ENCODE data around the gene ZSWIM7.
"Not testable (repeated sequence)": the region's sequence is repeated elsewhere in the genome, so short reads cannot be mapped to it uniquely, and the experiment has no call there.

Gene ZSWIM7

GRCh38 chr17:15998031-15998562 lies 1.4 kb downstream of the ZSWIM7 start:
- DNase-seq = no peak

- no peak for DNase-seq
Observed at GRCh38 chr17:15996322-15996721, 3.2 kb downstream of the ZSWIM7 start.

GRCh38 chr17:15981646-15982580 lies 17.6 kb downstream of the ZSWIM7 start:
- DNase-seq = peak; percentile 53

- DNase-seq = no peak
Observed at GRCh38 chr17:15981208-15981607, 18.3 kb downstream of the ZSWIM7 start.

DNA sequence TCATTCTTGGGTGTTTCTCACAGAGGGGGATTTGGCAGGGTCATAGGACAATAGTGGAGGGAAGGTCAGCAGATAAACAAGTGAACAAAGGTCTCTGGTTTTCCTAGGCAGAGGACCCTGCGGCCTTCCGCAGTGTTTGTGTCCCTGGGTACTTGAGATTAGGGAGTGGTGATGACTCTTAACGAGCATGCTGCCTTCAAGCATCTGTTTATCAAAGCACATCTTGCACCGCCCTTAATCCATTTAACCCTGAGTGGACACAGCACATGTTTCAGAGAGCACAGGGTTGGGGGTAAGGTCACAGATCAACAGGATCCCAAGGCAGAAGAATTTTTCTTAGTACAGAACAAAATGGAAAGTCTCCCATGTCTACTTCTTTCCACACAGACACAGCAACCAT lies 20.5 kb downstream of the ZSWIM7 start:
- DNase-seq = not testable (repeated sequence)

DNA sequence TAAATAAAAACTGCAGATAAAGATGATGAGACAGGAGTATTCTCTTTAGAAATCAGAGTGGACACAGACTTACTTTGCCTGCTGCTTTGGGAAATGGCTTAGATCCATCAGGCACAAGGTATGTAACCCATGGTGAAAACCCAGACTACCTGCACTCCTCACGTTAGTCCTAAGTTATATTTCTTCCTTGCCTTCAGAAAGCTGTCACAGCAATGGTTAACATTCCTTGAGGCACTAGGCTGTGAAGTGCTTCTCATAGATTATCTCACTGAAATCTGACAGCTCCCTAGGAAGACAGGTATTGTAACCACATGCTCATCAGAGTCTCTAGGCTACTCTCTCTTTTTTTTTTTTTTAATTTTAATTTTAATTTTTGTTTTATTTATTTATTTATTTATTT lies 20.9 kb downstream of the ZSWIM7 start:
- no peak for DNase-seq

DNA sequence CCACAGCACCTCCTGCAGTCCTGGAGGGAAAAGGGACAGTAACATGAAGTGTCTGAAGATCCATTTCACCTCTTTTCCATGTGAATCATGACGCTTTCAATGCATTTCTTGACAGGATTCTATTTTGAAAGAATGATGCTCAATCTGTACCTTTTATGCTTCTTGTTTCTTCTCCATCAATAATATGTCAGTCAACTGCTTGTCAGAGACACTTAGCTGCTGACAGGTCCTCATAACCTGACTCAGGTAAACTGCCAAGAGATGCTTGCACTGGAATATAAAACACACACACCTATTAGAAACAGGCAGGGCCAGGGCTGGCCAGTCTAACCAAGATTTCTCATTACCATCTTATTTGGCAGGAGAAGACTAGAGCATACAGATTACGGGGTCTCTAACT lies 21.6 kb downstream of the ZSWIM7 start:
- no peak for DNase-seq

DNA sequence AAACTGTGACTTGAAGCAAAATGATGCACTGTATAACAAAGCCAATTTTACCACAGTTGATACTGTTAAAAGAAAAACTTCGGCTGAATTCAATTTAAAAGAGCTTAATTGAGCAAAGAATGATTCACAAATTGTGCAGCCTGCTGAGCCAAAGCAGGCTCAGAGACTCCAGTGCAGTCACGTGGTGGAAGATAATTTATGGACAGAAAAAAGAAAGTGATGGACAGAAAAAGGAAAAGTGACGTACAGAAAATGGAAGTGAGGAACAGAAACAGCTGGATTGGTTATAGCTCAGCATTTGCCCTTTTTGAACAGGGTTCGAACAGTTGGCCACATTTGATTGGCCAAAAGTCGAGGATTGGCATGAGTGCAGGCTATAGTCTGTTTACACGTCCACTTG lies 25.7 kb downstream of the ZSWIM7 start:
- no peak for DNase-seq

GRCh38 chr17:15973016-15973415 lies 26.5 kb downstream of the ZSWIM7 start:
- no peak for DNase-seq

- no peak for DNase-seq
Observed at GRCh38 chr17:15972497-15972951, 27.0 kb downstream of the ZSWIM7 start.

DNA sequence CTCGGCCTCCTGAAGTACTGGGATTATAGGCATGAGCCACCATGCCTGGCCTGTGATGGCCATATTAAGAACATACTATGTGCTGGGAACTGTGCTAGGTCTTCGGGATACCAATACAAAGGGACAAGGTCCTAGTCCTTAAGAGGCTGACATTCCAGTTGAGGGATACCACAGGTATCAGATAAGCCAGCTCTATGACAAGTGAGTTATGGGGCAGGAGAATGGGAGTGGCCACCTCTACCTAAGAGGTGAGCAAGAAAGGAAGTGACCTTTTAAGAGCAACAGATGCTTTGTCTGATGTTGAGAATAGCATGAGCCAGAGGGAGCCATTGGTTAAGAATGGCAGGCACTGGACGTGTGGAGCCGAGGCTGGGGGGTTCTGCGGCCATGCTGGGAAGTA lies 27.6 kb downstream of the ZSWIM7 start:
- no peak for DNase-seq

DNA sequence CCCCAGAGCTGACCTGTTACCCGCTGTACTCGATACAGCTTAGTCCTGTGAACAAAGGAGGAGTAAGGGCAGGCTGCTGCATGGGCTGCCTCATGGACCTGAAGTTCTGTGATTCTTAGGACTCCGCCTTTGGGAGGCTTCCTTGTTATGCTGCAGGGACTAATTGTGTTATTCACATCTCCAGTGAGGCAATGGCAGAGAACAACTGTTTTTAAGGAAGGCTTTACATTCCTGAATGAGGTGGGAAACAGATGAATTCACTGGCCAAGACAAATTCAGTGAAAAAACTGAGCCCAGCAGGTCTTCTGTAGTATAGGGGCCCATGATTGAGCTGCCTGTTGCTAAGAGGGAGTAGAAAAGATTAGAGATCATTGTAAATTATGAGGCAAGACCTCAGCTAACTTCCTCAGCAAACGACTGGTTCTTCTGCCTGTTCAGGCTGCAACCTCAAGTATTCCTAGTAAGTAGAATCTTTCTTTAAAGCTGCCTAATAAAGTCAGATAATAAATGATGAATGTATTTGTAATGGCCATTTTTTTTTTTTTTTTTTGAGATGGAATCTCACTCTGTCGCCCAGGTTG lies 28.3 kb downstream of the ZSWIM7 start:
- DNase-seq = no peak

DNA sequence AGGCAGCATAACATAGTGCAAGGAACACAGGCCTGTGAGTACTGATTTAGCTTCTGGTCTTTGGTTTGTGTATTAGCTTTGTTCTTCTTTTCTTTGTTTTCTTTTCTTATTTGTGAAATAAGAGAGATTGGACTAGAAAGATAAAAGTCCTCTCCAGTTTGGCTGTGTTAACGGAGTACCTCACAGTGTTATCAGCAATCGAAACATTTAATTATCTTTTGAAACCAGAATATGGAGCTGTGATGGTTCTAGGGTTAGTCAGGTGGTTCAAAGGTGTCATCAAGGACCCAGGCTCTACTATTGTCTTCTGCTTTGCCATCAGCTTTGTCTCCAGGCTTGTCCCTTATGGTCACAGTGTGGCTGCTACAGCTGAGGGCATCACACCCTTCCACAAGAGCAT lies 29.0 kb downstream of the ZSWIM7 start:
- DNase-seq = no peak

DNA sequence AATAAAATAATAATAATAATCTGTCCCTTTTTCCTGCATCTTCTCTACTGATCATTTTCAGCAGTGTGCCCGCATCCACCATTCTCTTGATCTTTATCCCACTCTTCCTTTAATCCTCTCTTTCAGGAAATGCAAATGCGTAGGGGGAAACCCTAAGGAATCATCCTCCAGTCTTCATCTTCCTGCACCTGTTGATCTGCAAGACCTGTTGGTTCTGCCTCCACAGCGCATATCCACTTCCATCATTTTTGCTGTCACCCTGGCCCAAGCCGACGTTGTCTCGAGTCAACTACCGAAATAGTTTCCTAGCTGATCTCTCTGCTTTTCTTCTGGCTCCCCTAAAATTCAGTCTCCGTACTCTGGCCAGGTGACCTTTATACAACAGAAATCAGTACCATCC lies 30.0 kb downstream of the ZSWIM7 start:
- no peak for DNase-seq

GRCh38 chr17:15967706-15968399 lies 31.7 kb downstream of the ZSWIM7 start:
- no peak for DNase-seq

- no peak for DNase-seq
Observed at GRCh38 chr17:15966879-15967248, 32.6 kb downstream of the ZSWIM7 start.

- no peak for DNase-seq
Observed at GRCh38 chr17:15966183-15966878, 33.2 kb downstream of the ZSWIM7 start.

DNA sequence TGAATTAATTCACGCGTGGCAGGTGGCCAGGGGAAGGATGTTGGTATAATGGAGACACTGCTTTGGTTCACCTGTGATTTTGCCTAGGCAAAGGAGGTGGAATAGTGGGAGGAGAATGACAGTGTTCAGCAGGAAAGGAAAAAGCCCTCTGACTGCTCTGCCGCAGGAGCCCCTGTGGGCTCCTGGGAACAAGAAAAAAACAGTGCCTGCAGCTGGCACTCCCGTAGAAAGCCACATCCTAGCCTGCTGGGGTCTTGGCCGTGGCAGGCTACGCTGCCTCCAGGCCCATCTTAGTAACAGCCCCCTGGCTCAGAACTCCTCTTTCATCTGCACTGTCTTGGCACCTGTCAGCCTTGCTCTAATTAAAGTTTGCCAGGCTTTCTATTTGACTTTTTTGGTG lies 34.0 kb downstream of the ZSWIM7 start:
- no peak for DNase-seq

DNA sequence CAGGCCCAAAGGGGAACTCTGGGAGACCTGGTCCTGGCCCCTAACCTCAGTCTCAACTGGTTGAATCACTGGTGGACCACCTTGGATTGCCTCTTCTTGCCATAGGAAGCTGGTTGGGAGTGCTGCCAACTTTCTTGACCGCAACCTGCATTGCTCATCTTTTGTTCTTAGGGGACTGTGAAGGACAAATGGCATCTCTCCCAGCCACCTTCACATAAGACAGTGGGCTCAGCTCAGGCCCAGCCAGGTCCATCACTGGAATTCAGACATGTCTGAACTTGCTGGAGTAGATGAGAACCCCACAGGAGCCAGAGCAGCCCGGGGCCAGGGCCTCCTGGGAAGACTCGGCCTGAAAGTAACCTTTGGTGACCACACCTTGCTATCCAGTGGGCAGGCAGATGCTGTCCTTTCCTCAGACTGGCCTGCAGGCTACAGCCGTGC lies 35.8 kb downstream of the ZSWIM7 start:
- DNase-seq = peak; percentile 30

GRCh38 chr17:15958484-15958854 lies 41.0 kb downstream of the ZSWIM7 start:
- no peak for DNase-seq

- no peak for DNase-seq
Observed at GRCh38 chr17:15957608-15958307, 41.7 kb downstream of the ZSWIM7 start.

DNA sequence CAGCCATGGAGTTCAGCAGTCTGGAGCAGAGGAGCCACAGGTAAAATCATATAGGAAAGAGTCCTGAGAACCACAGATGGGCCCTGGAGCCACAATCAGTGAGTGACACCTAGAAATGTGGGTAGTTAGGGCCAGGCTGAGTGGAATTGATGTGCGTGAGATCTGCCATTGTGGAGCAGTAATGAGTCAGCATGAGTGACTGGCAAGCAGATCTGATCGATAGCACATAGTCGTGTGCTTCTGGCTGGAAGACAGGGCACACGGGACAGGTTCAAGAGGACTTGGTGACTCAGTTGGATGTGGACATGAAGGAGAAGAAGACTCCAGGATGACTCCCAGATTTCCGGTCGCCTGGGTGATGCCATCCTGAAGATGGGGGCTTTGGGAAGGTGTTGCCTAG lies 42.3 kb downstream of the ZSWIM7 start:
- no peak for DNase-seq

All from fibroblast of skin of abdomen (primary cell).